ENCODE data around the gene TIE1.

DNA sequence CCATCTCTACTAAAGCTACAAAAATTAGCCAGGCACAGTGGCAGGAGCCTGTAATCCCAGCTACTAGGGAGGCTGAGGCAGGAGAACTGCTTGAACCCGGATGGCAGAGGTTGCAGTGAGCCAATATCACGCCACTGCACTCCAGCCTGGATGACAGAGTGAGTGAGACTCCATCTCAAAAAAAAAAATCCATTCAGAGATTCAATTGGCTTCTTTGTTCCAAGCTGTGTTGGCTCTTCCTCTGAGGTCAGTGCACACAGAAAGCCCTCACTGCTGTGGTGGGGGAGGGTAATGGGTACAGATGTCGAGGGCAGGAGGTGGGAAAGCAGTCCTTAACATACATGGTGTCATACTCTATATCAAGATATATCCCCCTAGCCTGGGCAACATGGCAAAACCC, 14.7 kb downstream of the TIE1 start:
- TF ChIP-seq, protein P1, sequence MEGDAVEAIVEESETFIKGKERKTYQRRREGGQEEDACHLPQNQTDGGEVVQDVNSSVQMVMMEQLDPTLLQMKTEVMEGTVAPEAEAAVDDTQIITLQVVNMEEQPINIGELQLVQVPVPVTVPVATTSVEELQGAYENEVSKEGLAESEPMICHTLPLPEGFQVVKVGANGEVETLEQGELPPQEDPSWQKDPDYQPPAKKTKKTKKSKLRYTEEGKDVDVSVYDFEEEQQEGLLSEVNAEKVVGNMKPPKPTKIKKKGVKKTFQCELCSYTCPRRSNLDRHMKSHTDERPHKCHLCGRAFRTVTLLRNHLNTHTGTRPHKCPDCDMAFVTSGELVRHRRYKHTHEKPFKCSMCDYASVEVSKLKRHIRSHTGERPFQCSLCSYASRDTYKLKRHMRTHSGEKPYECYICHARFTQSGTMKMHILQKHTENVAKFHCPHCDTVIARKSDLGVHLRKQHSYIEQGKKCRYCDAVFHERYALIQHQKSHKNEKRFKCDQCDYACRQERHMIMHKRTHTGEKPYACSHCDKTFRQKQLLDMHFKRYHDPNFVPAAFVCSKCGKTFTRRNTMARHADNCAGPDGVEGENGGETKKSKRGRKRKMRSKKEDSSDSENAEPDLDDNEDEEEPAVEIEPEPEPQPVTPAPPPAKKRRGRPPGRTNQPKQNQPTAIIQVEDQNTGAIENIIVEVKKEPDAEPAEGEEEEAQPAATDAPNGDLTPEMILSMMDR (conservative IDR thresholded peaks at IDR 0.05; ENCODE audit: low read depth, low read length): no peak
- no peak for TF ChIP-seq EZH2 (IDR thresholded peaks at IDR 0.05; ENCODE audit: borderline replicate concordance, low read depth, low read length, poor library complexity, severe bottlenecking)
